ENCODE measurements around the gene STX4. TPM values are rescaled to one million over a fixed set of nuclear protein-coding genes. Genes with fewer than 3 reads are reported as not detected.
A peak's percentile ranks its signal among the peaks of the same experiment; 100 is the strongest.

Gene STX4
- total RNA-seq, 1 donor from 2014 or later = 35.3 TPM

GRCh38 chr16:31079342-31079944, 46.1 kb downstream of the STX4 start:
- Mint-ChIP-seq H3K27ac (no peak overlapping the region), H3K36me3 (peaks cover 11% of the 10 kb centered on the region), H3K4me1 (ENCODE audit: unreplicated experiment) (peaks cover 13% of the 10 kb centered on the region), H3K9me3 (no peaks in the 10 kb centered on the region), H3K27me3 (no peaks in the 10 kb centered on the region), H3K4me3 (no peak overlapping the region)
- TF ChIP-seq CTCF (conservative IDR thresholded peaks at IDR 0.05) = no peak
- DNase-seq (ENCODE audit: extremely low spot score, unreplicated experiment) = no peak

- no peak for TF ChIP-seq CTCF (conservative IDR thresholded peaks at IDR 0.05)
- Mint-ChIP-seq H3K9me3 (no peaks in the 10 kb centered on the region), H3K4me3 (no peak overlapping the region), H3K27me3 (no peaks in the 10 kb centered on the region), H3K4me1 (ENCODE audit: unreplicated experiment) (peaks cover 6% of the 10 kb centered on the region), H3K27ac (no peak overlapping the region), H3K36me3 (peaks cover 5% of the 10 kb centered on the region)
- no peak for DNase-seq (ENCODE audit: extremely low spot score, unreplicated experiment)
These were observed 46.8 kb downstream of the STX4 start for GRCh38 chr16:31080035-31080629.

- no peaks in the 10 kb centered on the region for H3K9me3 Mint-ChIP-seq
- DNase-seq (ENCODE audit: extremely low spot score, unreplicated experiment) = no peak
- H3K4me1 Mint-ChIP-seq (ENCODE audit: unreplicated experiment) = peaks cover 5% of the 10 kb centered on the region
- no peaks in the 10 kb centered on the region for H3K27me3 Mint-ChIP-seq
- H3K4me3 Mint-ChIP-seq = no peak overlapping the region
- H3K36me3 Mint-ChIP-seq = peaks cover 5% of the 10 kb centered on the region
- H3K27ac Mint-ChIP-seq = no peak overlapping the region
- TF ChIP-seq CTCF (conservative IDR thresholded peaks at IDR 0.05) = no peak
These were observed 47.5 kb downstream of the STX4 start for GRCh38 chr16:31080756-31081419.

- H3K4me3 Mint-ChIP-seq = no peak overlapping the region
- no peaks in the 10 kb centered on the region for H3K9me3 Mint-ChIP-seq
- no peak for TF ChIP-seq CTCF (conservative IDR thresholded peaks at IDR 0.05)
- H3K27ac Mint-ChIP-seq = peak overlapping the region; percentile 20
- H3K4me1 Mint-ChIP-seq (ENCODE audit: unreplicated experiment) = peaks cover 5% of the 10 kb centered on the region
- no peaks in the 10 kb centered on the region for H3K27me3 Mint-ChIP-seq
- no peak for DNase-seq (ENCODE audit: extremely low spot score, unreplicated experiment)
- H3K36me3 Mint-ChIP-seq = peaks cover 5% of the 10 kb centered on the region
These were observed 48.3 kb downstream of the STX4 start for GRCh38 chr16:31081428-31082351.

- DNase-seq (ENCODE audit: extremely low spot score, unreplicated experiment) = no peak
- peaks cover 5% of the 10 kb centered on the region for H3K4me1 Mint-ChIP-seq (ENCODE audit: unreplicated experiment)
- no peak overlapping the region for H3K4me3 Mint-ChIP-seq
- TF ChIP-seq CTCF (conservative IDR thresholded peaks at IDR 0.05) = no peak
- peaks cover 5% of the 10 kb centered on the region for H3K36me3 Mint-ChIP-seq
- H3K9me3 Mint-ChIP-seq = no peaks in the 10 kb centered on the region
- H3K27ac Mint-ChIP-seq = peak overlapping the region; percentile 20
- H3K27me3 Mint-ChIP-seq = no peaks in the 10 kb centered on the region
These were observed 49.1 kb downstream of the STX4 start for GRCh38 chr16:31082368-31083045.

Data from type B pancreatic cell (in vitro differentiated cells).